ENCODE measurements around the gene SLC6A3.

Gene SLC6A3

DNA sequence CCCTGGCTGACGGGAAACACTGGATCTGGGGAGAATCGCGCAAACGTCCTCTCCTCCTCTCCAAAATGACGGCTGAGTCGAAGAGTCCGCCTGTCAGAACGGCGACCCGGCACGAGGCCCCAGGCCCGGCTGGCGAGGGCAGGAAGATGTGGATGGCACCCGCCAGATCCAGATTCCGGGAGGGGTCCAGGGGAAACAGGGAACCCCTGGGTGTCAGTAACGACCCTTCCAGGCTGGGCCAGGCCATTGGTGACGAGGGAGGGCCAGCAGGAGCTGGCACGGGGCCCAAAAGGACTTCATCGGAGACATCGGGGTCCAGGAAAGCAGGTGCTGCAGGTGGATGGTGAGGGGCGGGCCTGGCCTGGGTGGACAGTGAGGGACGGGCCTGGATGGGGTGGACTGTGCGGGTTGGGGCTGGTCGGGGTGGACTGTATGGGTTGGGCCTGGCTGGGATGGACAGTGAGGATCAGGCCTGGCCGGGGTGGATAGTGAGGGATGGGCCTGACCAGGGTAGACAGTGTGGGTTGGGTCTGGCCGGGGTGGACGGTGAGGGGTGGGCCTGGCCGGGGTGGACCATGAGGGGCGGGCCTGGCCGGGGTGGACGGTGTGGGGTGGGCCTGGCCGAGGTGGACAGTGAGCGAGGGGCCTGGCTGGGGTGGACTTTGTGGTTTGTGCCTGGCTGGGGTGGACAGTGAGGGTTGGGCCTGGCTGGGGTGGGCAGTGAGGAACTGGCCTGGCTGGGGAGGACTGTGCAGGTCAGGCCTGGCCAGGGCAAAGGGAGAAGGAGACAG, 14.0 kb downstream of the SLC6A3 start:
- TF ChIP-seq FOXP2 (optimal IDR thresholded peaks at IDR 0.05; ENCODE audit: borderline replicate concordance, extremely low read depth, extremely low read length, insufficient read depth) (no peak), SIN3A (IDR thresholded peaks at IDR 0.05; ENCODE audit: borderline replicate concordance, insufficient read depth, low read length) (no peak), POLR2AphosphoS5 (IDR thresholded peaks at IDR 0.05; ENCODE audit: low read depth, low read length) (no peak), TAF1 (IDR thresholded peaks at IDR 0.05; ENCODE audit: borderline replicate concordance, insufficient read depth, low read length) (no peak)
- TF ChIP-seq, protein P1, sequence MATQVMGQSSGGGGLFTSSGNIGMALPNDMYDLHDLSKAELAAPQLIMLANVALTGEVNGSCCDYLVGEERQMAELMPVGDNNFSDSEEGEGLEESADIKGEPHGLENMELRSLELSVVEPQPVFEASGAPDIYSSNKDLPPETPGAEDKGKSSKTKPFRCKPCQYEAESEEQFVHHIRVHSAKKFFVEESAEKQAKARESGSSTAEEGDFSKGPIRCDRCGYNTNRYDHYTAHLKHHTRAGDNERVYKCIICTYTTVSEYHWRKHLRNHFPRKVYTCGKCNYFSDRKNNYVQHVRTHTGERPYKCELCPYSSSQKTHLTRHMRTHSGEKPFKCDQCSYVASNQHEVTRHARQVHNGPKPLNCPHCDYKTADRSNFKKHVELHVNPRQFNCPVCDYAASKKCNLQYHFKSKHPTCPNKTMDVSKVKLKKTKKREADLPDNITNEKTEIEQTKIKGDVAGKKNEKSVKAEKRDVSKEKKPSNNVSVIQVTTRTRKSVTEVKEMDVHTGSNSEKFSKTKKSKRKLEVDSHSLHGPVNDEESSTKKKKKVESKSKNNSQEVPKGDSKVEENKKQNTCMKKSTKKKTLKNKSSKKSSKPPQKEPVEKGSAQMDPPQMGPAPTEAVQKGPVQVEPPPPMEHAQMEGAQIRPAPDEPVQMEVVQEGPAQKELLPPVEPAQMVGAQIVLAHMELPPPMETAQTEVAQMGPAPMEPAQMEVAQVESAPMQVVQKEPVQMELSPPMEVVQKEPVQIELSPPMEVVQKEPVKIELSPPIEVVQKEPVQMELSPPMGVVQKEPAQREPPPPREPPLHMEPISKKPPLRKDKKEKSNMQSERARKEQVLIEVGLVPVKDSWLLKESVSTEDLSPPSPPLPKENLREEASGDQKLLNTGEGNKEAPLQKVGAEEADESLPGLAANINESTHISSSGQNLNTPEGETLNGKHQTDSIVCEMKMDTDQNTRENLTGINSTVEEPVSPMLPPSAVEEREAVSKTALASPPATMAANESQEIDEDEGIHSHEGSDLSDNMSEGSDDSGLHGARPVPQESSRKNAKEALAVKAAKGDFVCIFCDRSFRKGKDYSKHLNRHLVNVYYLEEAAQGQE (IDR thresholded peaks at IDR 0.05; ENCODE audit: insufficient read depth in 1 of 2, low read depth in 2 of 2, low read length in 2 of 2) = no peak

DNA sequence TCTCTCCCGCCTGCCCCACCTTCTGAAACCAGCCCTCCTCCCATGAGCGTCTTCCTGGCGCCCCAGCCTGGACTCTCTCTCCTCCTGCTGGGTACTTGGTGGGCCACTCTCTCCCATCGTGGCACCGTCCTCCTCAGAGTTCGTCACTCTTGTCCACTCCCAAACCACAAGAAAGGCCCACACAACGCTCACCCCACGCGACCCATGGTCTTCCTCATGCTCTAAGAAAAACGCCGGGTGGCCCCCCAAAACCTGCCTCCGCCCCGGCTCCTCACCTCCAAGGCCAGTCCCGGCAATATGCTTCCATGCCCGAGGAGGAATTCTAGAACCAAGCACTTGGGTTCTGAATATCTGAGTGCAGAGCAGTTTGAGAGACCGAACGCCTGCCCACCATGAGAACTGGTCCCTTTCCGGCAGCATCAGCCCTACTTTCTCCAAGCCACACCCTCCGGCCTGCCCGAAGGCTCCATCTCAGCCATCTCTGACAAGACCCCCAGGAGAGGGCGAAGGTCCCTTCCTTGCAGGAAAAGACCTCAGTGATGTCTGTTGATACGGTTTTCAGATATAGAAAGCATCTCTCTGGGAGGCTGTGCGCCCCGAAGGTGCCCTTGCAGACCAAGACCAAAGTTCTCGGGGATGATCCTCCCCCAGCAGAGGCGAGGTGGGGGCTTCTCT, 15.0 kb downstream of the SLC6A3 start:
- TF ChIP-seq TAF1 (IDR thresholded peaks at IDR 0.05; ENCODE audit: borderline replicate concordance, insufficient read depth, low read length) (no peak), SIN3A (IDR thresholded peaks at IDR 0.05; ENCODE audit: borderline replicate concordance, insufficient read depth, low read length) (no peak), POLR2AphosphoS5 (IDR thresholded peaks at IDR 0.05; ENCODE audit: low read depth, low read length) (no peak), FOXP2 (optimal IDR thresholded peaks at IDR 0.05; ENCODE audit: borderline replicate concordance, extremely low read depth, extremely low read length, insufficient read depth) (no peak)
- TF ChIP-seq, protein P1 (IDR thresholded peaks at IDR 0.05; ENCODE audit: insufficient read depth in 1 of 2, low read depth in 2 of 2, low read length in 2 of 2) = no peak

DNA sequence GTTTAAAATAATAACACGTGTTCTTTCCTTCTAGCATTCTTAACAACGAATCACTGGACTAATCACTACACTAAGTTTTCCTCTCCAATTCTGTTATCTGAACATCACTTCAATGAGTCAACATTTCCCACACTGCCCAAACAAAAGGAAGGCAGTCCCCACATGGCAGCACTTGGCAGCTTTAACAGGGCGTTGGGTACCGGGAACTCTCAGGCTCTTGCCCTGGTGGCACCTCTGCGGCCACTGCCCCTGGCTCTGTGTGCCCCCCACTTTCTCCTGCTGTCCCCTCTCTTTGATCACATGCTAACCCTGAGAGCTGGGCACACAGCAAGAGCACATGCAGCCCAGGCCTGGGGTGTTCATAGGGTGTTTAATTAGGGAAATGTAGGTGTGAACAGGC, 15.7 kb downstream of the SLC6A3 start:
- TF ChIP-seq FOXP2 (optimal IDR thresholded peaks at IDR 0.05; ENCODE audit: borderline replicate concordance, extremely low read depth, extremely low read length, insufficient read depth) = no peak
- TF ChIP-seq, protein P1 (IDR thresholded peaks at IDR 0.05; ENCODE audit: insufficient read depth in 1 of 2, low read depth in 2 of 2, low read length in 2 of 2) = no peak
- no peak for TF ChIP-seq SIN3A (IDR thresholded peaks at IDR 0.05; ENCODE audit: borderline replicate concordance, insufficient read depth, low read length)
- TF ChIP-seq TAF1 (IDR thresholded peaks at IDR 0.05; ENCODE audit: borderline replicate concordance, insufficient read depth, low read length) = no peak
- no peak for TF ChIP-seq POLR2AphosphoS5 (IDR thresholded peaks at IDR 0.05; ENCODE audit: low read depth, low read length)

DNA sequence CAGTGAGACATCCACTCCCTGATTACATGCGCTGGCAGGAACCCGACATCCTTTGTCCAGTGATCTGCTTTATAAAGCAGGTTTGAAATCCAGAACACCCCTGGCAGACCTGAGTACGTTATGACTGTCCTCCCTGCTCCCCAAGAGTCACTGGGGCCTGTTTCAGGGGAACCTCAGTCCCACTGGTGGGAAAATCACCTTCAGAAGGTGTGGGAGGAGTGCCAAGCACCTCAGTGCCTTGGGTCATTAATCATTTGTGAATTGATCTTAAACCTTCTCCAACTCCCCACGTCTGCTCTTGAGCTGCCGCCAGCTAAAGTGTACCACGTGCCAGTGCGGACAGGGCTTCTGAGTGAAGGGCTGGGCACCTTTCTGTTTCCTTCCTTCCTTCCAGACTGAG, 16.2 kb downstream of the SLC6A3 start:
- TF ChIP-seq, protein P1 (IDR thresholded peaks at IDR 0.05; ENCODE audit: insufficient read depth in 1 of 2, low read depth in 2 of 2, low read length in 2 of 2) = no peak
- TF ChIP-seq FOXP2 (optimal IDR thresholded peaks at IDR 0.05; ENCODE audit: borderline replicate concordance, extremely low read depth, extremely low read length, insufficient read depth) (no peak), POLR2AphosphoS5 (IDR thresholded peaks at IDR 0.05; ENCODE audit: low read depth, low read length) (no peak), SIN3A (IDR thresholded peaks at IDR 0.05; ENCODE audit: borderline replicate concordance, insufficient read depth, low read length) (no peak), TAF1 (IDR thresholded peaks at IDR 0.05; ENCODE audit: borderline replicate concordance, insufficient read depth, low read length) (no peak)
